Stomach (tissue), 9 donors: Measurements from ENCODE around the gene BCAS1. TPM values are rescaled to one million over a fixed set of nuclear protein-coding genes. Genes with fewer than 3 reads are reported as not detected.

Source experiments
- DNase-seq, 2 donors: peaks; one replicate each; pipeline versions ENCODE4 v3.0.0 to v3.0.0-alpha.2; 2013 to 2019
- H3K27ac ChIP-seq, 5 donors: fragments of 200-600 bp in 4 of 5; sonication (generic) in 4 of 5; one replicate each; pipeline ENCODE4 v1.5.1; 2013 to 2019; ENCODE audit warnings: mild to moderate bottlenecking in 1 of 5, moderate library complexity in 1 of 5
- H3K27me3 ChIP-seq, 3 donors: fragments of 200-600 bp; sonication (generic); one replicate each; pipeline ENCODE4 v1.5.1; 2017 to 2019; ENCODE audit warnings: mixed run types in 1 of 3
- H3K36me3 ChIP-seq, 4 donors: fragments of 200-600 bp; sonication (generic); 1 replicate in 3 of 4; 2 replicates in 1 of 4; pipeline ENCODE4 v1.5.1; 2016 to 2019
- H3K4me1 ChIP-seq, 4 donors: fragments of 200-600 bp; sonication (generic); one replicate each; pipeline ENCODE4 v1.5.1; 2016 to 2019
- H3K4me3 ChIP-seq, 4 donors: fragments of 200-600 bp; sonication (generic) in 3 of 4; one replicate each; pipeline ENCODE4 v1.5.1; 2016 to 2019; ENCODE audit warnings: mild to moderate bottlenecking in 1 of 4
- H3K9me3 ChIP-seq, 4 donors: fragments of 200-600 bp; sonication (generic); one replicate each; pipeline ENCODE4 v1.5.1; 2016 to 2019
- EP300 ChIP-seq: sonication (generic); formaldehyde crosslinking; IDR thresholded peaks from one replicate; pipeline ENCODE4 v1.6.1; 2017; ENCODE audit warnings: antibody characterized with exemption
- POLR2A ChIP-seq, 4 donors: fragments of 450-650 bp; IDR thresholded peaks; one replicate each; pipeline ENCODE4 v1.6.1; 2016; ENCODE audit warnings: antibody characterized with exemption in 4 of 4, control low read depth in 2 of 4, mild to moderate bottlenecking in 1 of 4, moderate library complexity in 1 of 4
- POLR2AphosphoS5 ChIP-seq, 3 donors: sonication (generic); formaldehyde crosslinking; IDR thresholded peaks; one replicate each; pipeline ENCODE4 v1.6.1; 2016; ENCODE audit warnings: antibody characterized with exemption in 3 of 3
- WGBS, 5 donors: extraction: QIAGEN DNeasy Blood & Tissue Kit in 3 of 5; methylation state at CpG; one replicate each; pipeline versions ENCODE4 v1.1.5 to v1.1.7; 2013 to 2018; 5-methylcytosine and 5-hydroxymethylcytosine counted together
- intact Hi-C: fragments of 100-400 bp; cut with DNase I; formaldehyde crosslinking; loops from one replicate; pipeline ENCODE4 v1.15.1; 2023; ENCODE audit warnings: low total_unique reads
- polyA plus RNA-seq, 3 donors: library from polyadenylated mRNA; stranded (reverse); fragments of 200-250 nt; gene quantifications; one replicate each; pipeline ENCODE4 v1.2.3, GENCODE V29; 2013
- total RNA-seq, 5 donors: library from RNA; depleted of rRNA; stranded (reverse); fragments of >200 nt; gene quantifications; one replicate each; pipeline versions ENCODE4 v1.1.0 to v1.2.3, GENCODE V29; 2014 to 2016
- TF ChIP-seq, protein P1 (sequence below), 7 experiments: fragments of 450-650 bp in 4 of 7; fragments of 200-600 bp in 3 of 7; sonication (generic) in 3 of 7; IDR thresholded peaks; one replicate each; pipeline ENCODE4 v1.5.1; 2016 to 2019; ENCODE audit warnings: antibody characterized with exemption in 7 of 7, control low read depth in 2 of 7, mild to moderate bottlenecking in 1 of 7
- donor health status: healthy with polysubstance abuse.
- donor health status: Bipolar disorder and iron deficiency.
- donor health status: healthy.

The BCAS1 gene
- total and polyA plus RNA-seq, 8 donors = 6.3 to 145 (median 84.6) TPM

DNA sequence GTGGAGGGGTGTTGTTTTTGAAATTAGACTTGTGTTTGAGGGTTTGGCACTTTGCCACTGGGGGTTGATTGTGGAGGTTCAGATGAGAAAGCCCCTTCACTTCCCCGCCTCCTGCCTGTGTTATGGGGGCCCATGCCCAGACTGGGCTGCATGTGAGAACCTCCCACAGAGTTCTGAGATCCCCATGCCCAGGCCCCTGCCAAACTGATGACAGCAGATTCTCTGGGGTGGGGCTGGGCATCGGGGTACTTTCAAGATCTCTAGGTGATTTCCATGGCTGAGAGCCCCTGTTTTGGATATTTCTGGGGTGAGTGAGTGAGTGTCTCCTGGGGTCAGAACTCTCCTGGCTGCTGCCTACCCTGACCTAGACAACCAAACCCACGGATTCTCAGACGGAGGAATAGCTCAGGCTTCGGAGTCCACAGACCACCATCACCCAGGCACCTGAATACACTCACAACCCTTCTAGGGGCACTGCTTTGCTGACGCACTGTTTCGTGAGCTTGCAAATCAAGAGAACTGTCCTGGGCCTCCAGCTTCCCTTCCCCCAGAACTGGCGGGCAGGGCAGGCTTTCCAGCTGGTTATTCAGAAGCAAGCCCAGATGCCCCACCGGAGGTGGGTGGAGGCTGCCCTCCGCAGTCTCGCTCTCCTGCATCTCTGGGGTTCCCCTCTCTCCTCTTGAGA is 6.3 kb downstream of the BCAS1 start:
- Histone ChIP-seq H3K9me3 (no peaks in the 10 kb centered on the region), H3K4me1 (peaks cover 0 to 35% (median 26%) of the 10 kb centered on the region in 4 donors), H3K27me3 (no peaks in the 10 kb centered on the region), H3K27ac (no peak overlapping the region), H3K36me3 (no peaks in the 10 kb centered on the region), H3K4me3 (no peak overlapping the region)
- TF ChIP-seq POLR2AphosphoS5 (IDR thresholded peaks at IDR 0.05) (no peak), EP300 (no peak), POLR2A (IDR thresholded peaks at IDR 0.05) (no peak)
- TF ChIP-seq, protein P1, sequence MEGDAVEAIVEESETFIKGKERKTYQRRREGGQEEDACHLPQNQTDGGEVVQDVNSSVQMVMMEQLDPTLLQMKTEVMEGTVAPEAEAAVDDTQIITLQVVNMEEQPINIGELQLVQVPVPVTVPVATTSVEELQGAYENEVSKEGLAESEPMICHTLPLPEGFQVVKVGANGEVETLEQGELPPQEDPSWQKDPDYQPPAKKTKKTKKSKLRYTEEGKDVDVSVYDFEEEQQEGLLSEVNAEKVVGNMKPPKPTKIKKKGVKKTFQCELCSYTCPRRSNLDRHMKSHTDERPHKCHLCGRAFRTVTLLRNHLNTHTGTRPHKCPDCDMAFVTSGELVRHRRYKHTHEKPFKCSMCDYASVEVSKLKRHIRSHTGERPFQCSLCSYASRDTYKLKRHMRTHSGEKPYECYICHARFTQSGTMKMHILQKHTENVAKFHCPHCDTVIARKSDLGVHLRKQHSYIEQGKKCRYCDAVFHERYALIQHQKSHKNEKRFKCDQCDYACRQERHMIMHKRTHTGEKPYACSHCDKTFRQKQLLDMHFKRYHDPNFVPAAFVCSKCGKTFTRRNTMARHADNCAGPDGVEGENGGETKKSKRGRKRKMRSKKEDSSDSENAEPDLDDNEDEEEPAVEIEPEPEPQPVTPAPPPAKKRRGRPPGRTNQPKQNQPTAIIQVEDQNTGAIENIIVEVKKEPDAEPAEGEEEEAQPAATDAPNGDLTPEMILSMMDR (IDR thresholded peaks at IDR 0.05) = no peak
- DNase-seq = no peak
- 68 to 81% (median 74%) methylated on average over 10 to 11 of the region's 11 CpGs for WGBS, 5 donors
- intact Hi-C loops = no loop called here

DNA sequence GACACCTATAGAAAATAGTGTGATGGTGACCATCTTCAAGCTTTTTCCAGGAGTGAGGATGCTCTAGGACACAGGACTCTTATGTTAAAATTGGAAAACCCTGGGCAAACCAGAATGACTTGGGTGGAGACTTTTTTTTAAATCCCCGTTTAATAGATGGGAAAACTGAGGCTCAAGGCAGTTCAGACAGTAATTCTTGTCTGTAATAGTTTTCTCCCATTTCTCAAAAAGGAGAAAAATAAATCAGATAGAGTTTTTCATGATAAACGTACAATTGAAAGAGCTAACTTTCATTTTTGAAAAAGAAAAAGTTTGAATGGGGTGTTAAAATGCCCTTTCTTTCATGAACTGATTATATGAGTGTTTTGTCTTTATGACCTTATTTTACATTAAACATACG is 6.8 kb downstream of the BCAS1 start:
- H3K4me3 ChIP-seq = no peak overlapping the region
- no peak for DNase-seq
- no peak overlapping the region for H3K27ac ChIP-seq
- no peaks in the 10 kb centered on the region for H3K27me3 ChIP-seq
- intact Hi-C loops = no loop called here
- H3K4me1 ChIP-seq = peaks cover 0 to 35% (median 24%) of the 10 kb centered on the region in 4 donors
- no peaks in the 10 kb centered on the region for H3K36me3 ChIP-seq
- TF ChIP-seq POLR2AphosphoS5 (IDR thresholded peaks at IDR 0.05) (no peak), EP300 (no peak), POLR2A (IDR thresholded peaks at IDR 0.05) (no peak)
- TF ChIP-seq, protein P1 (IDR thresholded peaks at IDR 0.05) = no peak
- no peaks in the 10 kb centered on the region for H3K9me3 ChIP-seq
- 61 to 83% (median 75%) methylated on average over 3 of the region's 3 CpGs for WGBS, 5 donors

DNA sequence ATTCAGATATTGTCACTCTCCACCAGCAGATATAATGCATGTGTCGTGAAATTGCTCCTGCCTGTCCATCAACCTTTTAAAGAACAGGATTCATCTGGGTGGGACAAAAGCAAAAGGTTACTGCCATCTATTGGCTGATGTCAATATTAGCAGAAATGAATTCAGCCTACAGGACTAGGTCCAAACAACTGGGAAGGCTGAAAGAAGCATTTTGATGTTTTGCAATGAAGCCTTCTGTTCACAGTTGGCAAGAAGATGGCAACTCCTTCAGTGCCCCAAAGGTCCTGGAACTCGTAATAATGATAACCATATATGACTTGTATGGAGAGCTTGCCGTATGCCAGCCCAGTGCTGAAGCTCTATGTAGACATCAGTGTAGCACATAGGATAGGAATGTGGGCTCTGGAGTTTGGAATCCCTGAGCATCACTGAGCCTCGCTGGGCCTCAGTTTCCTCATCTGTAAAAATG is 7.5 kb downstream of the BCAS1 start:
- Histone ChIP-seq H3K9me3 (no peaks in the 10 kb centered on the region), H3K4me3 (no peak overlapping the region), H3K36me3 (no peaks in the 10 kb centered on the region), H3K27me3 (no peaks in the 10 kb centered on the region), H3K4me1 (peaks cover 0 to 35% (median 18%) of the 10 kb centered on the region in 4 donors), H3K27ac (no peak overlapping the region)
- intact Hi-C loops = no loop called here
- 19 to 42% (median 33%) methylated on average over 4 of the region's 4 CpGs for WGBS, 5 donors
- DNase-seq = peak in 1 of 2 donors; percentile 71
- TF ChIP-seq, protein P1 (IDR thresholded peaks at IDR 0.05) = peak in 4 of 7 experiments; percentile 23 to 54 (median 42)
- no peak for TF ChIP-seq EP300
- peak in 1 of 3 donors; percentile 36 for TF ChIP-seq POLR2AphosphoS5 (IDR thresholded peaks at IDR 0.05)
- TF ChIP-seq POLR2A (IDR thresholded peaks at IDR 0.05) = no peak

DNA sequence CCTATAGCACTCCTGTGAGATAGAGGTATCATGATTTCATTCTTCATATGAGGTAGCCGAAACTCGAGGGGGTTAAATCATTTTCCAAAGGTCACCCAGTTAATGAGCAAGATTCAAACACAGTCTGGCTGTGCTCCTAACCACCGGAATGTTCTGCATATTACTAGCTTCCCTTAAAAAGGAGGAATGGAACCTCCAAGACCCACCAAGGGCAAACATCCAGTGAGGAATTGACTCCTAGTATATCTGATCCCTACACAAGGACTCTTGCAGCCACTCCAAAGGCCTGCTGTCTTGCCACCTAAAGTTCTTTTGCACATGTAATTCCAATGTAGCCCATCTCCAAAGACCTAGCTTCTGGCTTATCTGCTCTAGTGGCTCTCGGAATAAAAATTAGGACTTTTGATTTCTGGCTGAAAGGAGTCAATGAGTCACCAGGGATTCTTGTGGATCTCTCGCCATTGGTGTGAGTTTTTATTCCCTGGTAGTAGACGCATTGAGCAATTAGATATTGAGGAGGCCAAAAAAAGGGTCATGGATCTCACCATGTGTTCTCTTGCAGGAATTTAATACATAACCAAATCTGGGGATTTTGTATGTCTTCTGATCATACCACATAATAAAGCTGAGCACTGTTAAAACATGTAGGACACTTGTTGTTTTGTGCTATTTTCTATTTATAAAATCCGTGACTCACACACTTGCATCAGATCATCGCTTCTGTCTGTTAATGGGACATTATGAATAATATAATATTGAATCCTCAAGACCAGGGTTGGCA is 9.1 kb downstream of the BCAS1 start:
- TF ChIP-seq, protein P1 (IDR thresholded peaks at IDR 0.05) = no peak
- TF ChIP-seq EP300 = no peak
- TF ChIP-seq POLR2AphosphoS5 (IDR thresholded peaks at IDR 0.05) = no peak
- TF ChIP-seq POLR2A (IDR thresholded peaks at IDR 0.05) = no peak
- Histone ChIP-seq H3K4me3 (no peak overlapping the region), H3K36me3 (peaks cover 0 to 7% (median 0%) of the 10 kb centered on the region in 4 donors), H3K27me3 (no peaks in the 10 kb centered on the region), H3K27ac (peak overlapping the region in 1 of 5 donors; percentile 8), H3K9me3 (no peaks in the 10 kb centered on the region), H3K4me1 (peaks cover 0 to 27% (median 8%) of the 10 kb centered on the region in 4 donors)
- no peak for DNase-seq
- intact Hi-C loops = no loop called here
- WGBS, 5 donors = 58 to 66% (median 60%) methylated on average over 8 of the region's 8 CpGs
